Measurements from ENCODE around the gene PNRC1. TPM values are rescaled to one million over a fixed set of nuclear protein-coding genes. Genes with fewer than 3 reads are reported as not detected.

Gene PNRC1
- total RNA-seq, 1 experiment from 2014 or later = 66.9 TPM

- H2AFZ ChIP-seq = no peak overlapping the region
- no peaks in the 10 kb centered on the region for H3K9me3 ChIP-seq (ENCODE audit: insufficient read depth, low read depth)
- H3F3A ChIP-seq (ENCODE audit: insufficient read depth, low read depth) = no peaks in the 10 kb centered on the region
- DNase-seq = no peak
- H3K4me1 ChIP-seq (replicated peaks; ENCODE audit: insufficient read depth) = no peaks in the 10 kb centered on the region
- intact Hi-C loops (cut with micrococcal nuclease; ENCODE audit: unreplicated experiment) = no loop called here
- no peaks in the 10 kb centered on the region for H4K20me1 ChIP-seq (ENCODE audit: insufficient read depth)
- ChIA-PET POLR2A (ENCODE audit: unreplicated experiment) (no interaction called here), CTCF (interaction anchor here (0.6 kb wide), 1 partner anchor 348 kb away, joined by 3 read pairs; no protein-coding TSS in a partner anchor)
- H3K9me2 ChIP-seq (ENCODE audit: insufficient read depth) = no peaks in the 10 kb centered on the region
- H3K4me3 ChIP-seq = no peak overlapping the region
- no peak overlapping the region for H3K27ac ChIP-seq
- H3K36me3 ChIP-seq (ENCODE audit: low read depth) = no peaks in the 10 kb centered on the region
- no peaks in the 10 kb centered on the region for H3K27me3 ChIP-seq (ENCODE audit: insufficient read depth, low read depth)
- H3K4me2 ChIP-seq = no peak overlapping the region
- TF ChIP-seq EZH2 (IDR thresholded peaks at IDR 0.05; ENCODE audit: low read depth) (no peak), CTCF (conservative IDR thresholded peaks at IDR 0.05) (no peak)
- no peaks in the 10 kb centered on the region for H3K79me2 ChIP-seq (ENCODE audit: low read depth)
- BruUV-seq (replicated peaks) = no TSS peak
Observed at GRCh38 chr6:89069536-89070163, 10.9 kb upstream of the PNRC1 start.

- no peak overlapping the region for H3K27ac ChIP-seq
- intact Hi-C loops (cut with micrococcal nuclease; ENCODE audit: unreplicated experiment) = no loop called here
- no peak overlapping the region for H2AFZ ChIP-seq
- H3K27me3 ChIP-seq (ENCODE audit: insufficient read depth, low read depth) = no peaks in the 10 kb centered on the region
- no peak overlapping the region for H3K4me2 ChIP-seq
- no peak for TF ChIP-seq CTCF (conservative IDR thresholded peaks at IDR 0.05)
- no peak for TF ChIP-seq EZH2 (IDR thresholded peaks at IDR 0.05; ENCODE audit: low read depth)
- H3K9me2 ChIP-seq (ENCODE audit: insufficient read depth) = no peaks in the 10 kb centered on the region
- H3F3A ChIP-seq (ENCODE audit: insufficient read depth, low read depth) = no peaks in the 10 kb centered on the region
- H3K4me3 ChIP-seq = no peak overlapping the region
- CTCF ChIA-PET = interaction anchor here (0.7 kb wide), 1 partner anchor 128 kb away, joined by 3 read pairs; no protein-coding TSS in a partner anchor
- H3K36me3 ChIP-seq (ENCODE audit: low read depth) = no peaks in the 10 kb centered on the region
- BruUV-seq (replicated peaks) = no TSS peak
- H3K4me1 ChIP-seq (replicated peaks; ENCODE audit: insufficient read depth) = no peaks in the 10 kb centered on the region
- no peaks in the 10 kb centered on the region for H4K20me1 ChIP-seq (ENCODE audit: insufficient read depth)
- no peak for DNase-seq
- no peaks in the 10 kb centered on the region for H3K79me2 ChIP-seq (ENCODE audit: low read depth)
- POLR2A ChIA-PET (ENCODE audit: unreplicated experiment) = interaction anchor here (0.6 kb wide), 1 partner anchor 107 kb away, joined by 6 read pairs; the partner anchor contains the start of gene RNGTT
- no peaks in the 10 kb centered on the region for H3K9me3 ChIP-seq (ENCODE audit: insufficient read depth, low read depth)
Observed at GRCh38 chr6:89071036-89071435, 9.5 kb upstream of the PNRC1 start.

- intact Hi-C loops (cut with micrococcal nuclease; ENCODE audit: unreplicated experiment) = no loop called here
- Histone ChIP-seq H4K20me1 (ENCODE audit: insufficient read depth) (no peaks in the 10 kb centered on the region), H3K9me3 (ENCODE audit: insufficient read depth, low read depth) (no peaks in the 10 kb centered on the region), H3K36me3 (ENCODE audit: low read depth) (no peaks in the 10 kb centered on the region), H3K4me3 (no peak overlapping the region), H2AFZ (no peak overlapping the region), H3K4me2 (no peak overlapping the region), H3K9me2 (ENCODE audit: insufficient read depth) (no peaks in the 10 kb centered on the region), H3F3A (ENCODE audit: insufficient read depth, low read depth) (no peaks in the 10 kb centered on the region), H3K27me3 (ENCODE audit: insufficient read depth, low read depth) (no peaks in the 10 kb centered on the region), H3K4me1 (replicated peaks; ENCODE audit: insufficient read depth) (no peaks in the 10 kb centered on the region), H3K27ac (no peak overlapping the region), H3K79me2 (ENCODE audit: low read depth) (no peaks in the 10 kb centered on the region)
- BruUV-seq (replicated peaks) = no TSS peak
- no peak for DNase-seq
- ChIA-PET POLR2A (ENCODE audit: unreplicated experiment) (no interaction called here), CTCF (interaction anchor here (0.6 kb wide), 1 partner anchor 348 kb away, joined by 3 read pairs; no protein-coding TSS in a partner anchor)
- TF ChIP-seq CTCF (conservative IDR thresholded peaks at IDR 0.05) = no peak
- no peak for TF ChIP-seq EZH2 (IDR thresholded peaks at IDR 0.05; ENCODE audit: low read depth)
Observed at GRCh38 chr6:89073014-89073620, 7.4 kb upstream of the PNRC1 start.

Data from PC-9 (cell line).